GM12878 (cell line): Measurements from ENCODE around the gene SMCO1. TPM values are rescaled to one million over a fixed set of nuclear protein-coding genes. Genes with fewer than 3 reads are reported as not detected.
A peak's percentile ranks its signal among the peaks of the same experiment; 100 is the strongest.

ENCODE experiments used
- BCL11A ChIP-seq: IDR thresholded peaks from 2 replicates; pipeline ENCODE4 v1.6.1; 2011; ENCODE audit warnings: low read depth, low read length
- CBX3 ChIP-seq: fragments of 200-600 bp; sonication (generic); IDR thresholded peaks from 2 replicates; pipeline ENCODE4 v1.6.1; 2016; ENCODE audit warnings: low read depth, borderline replicate concordance
- E4F1 ChIP-seq: fragments of 450-650 bp; IDR thresholded peaks from 2 replicates; pipeline ENCODE4 v1.6.1; 2018; ENCODE audit warnings: borderline replicate concordance, mild to moderate bottlenecking; ENCODE audit not compliant: partially characterized antibody
- ESRRA ChIP-seq: IDR thresholded peaks from 2 replicates; pipeline ENCODE4 v1.6.1; 2012; ENCODE audit warnings: mild to moderate bottlenecking, low read length, improper control_type of control experiment
- ETV6 ChIP-seq, 2 experiments: fragments of 450-650 bp in 1 of 2; IDR thresholded peaks in 1 of 2; conservative IDR thresholded peaks in 1 of 2; 2 replicates each; pipeline ENCODE4 v1.6.1; 2014; ENCODE audit warnings: antibody characterized with exemption in 1 of 2, borderline replicate concordance in 1 of 2, low read depth in 1 of 2, mild to moderate bottlenecking in 1 of 2, moderate library complexity in 1 of 2
- FOS ChIP-seq: IDR thresholded peaks from 3 replicates; pipeline ENCODE4 v1.6.1; 2011; ENCODE audit warnings: borderline replicate concordance; ENCODE audit not compliant: insufficient read length; ENCODE audit errors: extremely low read depth
- GABPA ChIP-seq: IDR thresholded peaks from 2 replicates; pipeline ENCODE4 v1.6.1; 2014; ENCODE audit warnings: antibody characterized with exemption, low read depth, mild to moderate bottlenecking, inconsistent platforms
- HCFC1 ChIP-seq: fragments of 150-350 bp; IDR thresholded peaks from 2 replicates; pipeline ENCODE4 v1.6.1; 2014; ENCODE audit warnings: low read length
- HDGF ChIP-seq: fragments of 450-650 bp; IDR thresholded peaks from 2 replicates; pipeline ENCODE4 v1.6.1; 2016; ENCODE audit warnings: antibody characterized with exemption
- HSF1 ChIP-seq: fragments of 150-350 bp; IDR thresholded peaks from 2 replicates; pipeline ENCODE4 v1.6.1; 2014; ENCODE audit warnings: mild to moderate bottlenecking, low read depth, low read length
- IRF3 ChIP-seq: fragments of 450-650 bp; IDR thresholded peaks from 2 replicates; pipeline ENCODE4 v1.6.1; 2014; ENCODE audit warnings: mild to moderate bottlenecking
- MEF2A ChIP-seq: IDR thresholded peaks from 2 replicates; pipeline ENCODE4 v1.6.1; 2011; ENCODE audit warnings: low read depth, mild to moderate bottlenecking, low read length, moderate library complexity; ENCODE audit not compliant: insufficient read depth
- MLLT1 ChIP-seq: fragments of 450-650 bp; IDR thresholded peaks from 2 replicates; pipeline ENCODE4 v1.6.1; 2016; ENCODE audit warnings: mild to moderate bottlenecking
- MTA2 ChIP-seq: fragments of 450-650 bp; IDR thresholded peaks from 2 replicates; pipeline ENCODE4 v1.6.1; 2016; ENCODE audit warnings: low read depth, mild to moderate bottlenecking, moderate library complexity
- MTA3 ChIP-seq: IDR thresholded peaks from 2 replicates; pipeline ENCODE4 v1.6.1; 2012; ENCODE audit warnings: low read length, inconsistent platforms, borderline replicate concordance
- MYB ChIP-seq: fragments of 150-350 bp; IDR thresholded peaks from 2 replicates; pipeline ENCODE4 v1.6.1; 2014; ENCODE audit warnings: mild to moderate bottlenecking, low read depth, low read length, borderline replicate concordance
- MYC ChIP-seq: IDR thresholded peaks from 2 replicates; pipeline ENCODE4 v1.6.1; 2011; ENCODE audit warnings: mild to moderate bottlenecking, low read length, moderate library complexity, inconsistent platforms; ENCODE audit not compliant: insufficient read depth, insufficient replicate concordance, insufficient read length, severe bottlenecking
- NR2C1 ChIP-seq: fragments of 450-650 bp; IDR thresholded peaks from 2 replicates; pipeline ENCODE4 v1.6.1; 2017; ENCODE audit warnings: antibody characterized with exemption, mild to moderate bottlenecking, moderate library complexity
- POLR2AphosphoS5 ChIP-seq: IDR thresholded peaks from 2 replicates; pipeline ENCODE4 v1.6.1; 2011; ENCODE audit warnings: mild to moderate bottlenecking, low read length, inconsistent platforms
- SMARCA5 ChIP-seq: fragments of 450-650 bp; IDR thresholded peaks from 2 replicates; pipeline ENCODE4 v1.6.1; 2017; ENCODE audit warnings: mild to moderate bottlenecking
- SMC3 ChIP-seq: IDR thresholded peaks from 2 replicates; pipeline ENCODE4 v1.6.1; 2011; ENCODE audit warnings: low read length, improper control_type of control experiment, borderline replicate concordance
- SUPT20H ChIP-seq: IDR thresholded peaks from 2 replicates; pipeline ENCODE4 v1.6.1; 2011; ENCODE audit warnings: low read depth, mild to moderate bottlenecking, low read length, moderate library complexity, borderline replicate concordance; ENCODE audit not compliant: control insufficient read depth
- TAF1 ChIP-seq: IDR thresholded peaks from 2 replicates; pipeline ENCODE4 v1.6.1; 2011; ENCODE audit warnings: mild to moderate bottlenecking, low read depth, low read length, borderline replicate concordance
- ZNF384 ChIP-seq: IDR thresholded peaks from 2 replicates; pipeline ENCODE4 v1.6.1; 2012; ENCODE audit warnings: low read depth, mild to moderate bottlenecking, low read length, improper control_type of control experiment, borderline replicate concordance
- ZNF622 ChIP-seq: fragments of 450-650 bp; IDR thresholded peaks from 2 replicates; pipeline ENCODE4 v1.6.1; 2017; ENCODE audit warnings: mild to moderate bottlenecking, inconsistent platforms
- ZZZ3 ChIP-seq: IDR thresholded peaks from 2 replicates; pipeline ENCODE4 v1.6.1; 2011; ENCODE audit warnings: low read depth; ENCODE audit not compliant: control insufficient read depth, insufficient read length
- polyA plus RNA-seq, 11 experiments: library from polyadenylated mRNA; depleted of rRNA in 4 of 11; unstranded in 6 of 11; stranded (reverse) in 5 of 11; fragments of >200 nt; fragmentation: Nextera tagmentation in 4 of 11; fragmentation: Illumina TruSeq in 1 of 11; extraction: Ambion mirVana in 4 of 11; extraction: Trizol in 1 of 11; gene quantifications; 1 replicate in 1 of 11; 2 replicates in 10 of 11; pipeline versions ENCODE4 v1.2.1 to v1.2.3, GENCODE V29; 2011 to 2016; ENCODE audit warnings: inconsistent platforms in 2 of 11, missing spikeins in 2 of 11, low read depth in 1 of 11
- total RNA-seq, 4 experiments: library from RNA; depleted of rRNA in 3 of 4; stranded (reverse); fragments of >200 nt in 3 of 4; fragmentation: Illumina TruSeq in 1 of 4; extraction: Trizol in 1 of 4; gene quantifications; 2 replicates each; pipeline versions ENCODE4 v1.2.1 to v1.2.3, GENCODE V29; 2013 to 2021

Gene SMCO1
- total and polyA plus RNA-seq, 10 of the 15 experiments (the other 5 are each of a cell fraction or from before 2014, with no cell fraction given) = 0.05 TPM; not detected in 9

- TF ChIP-seq ETV6 (conservative IDR thresholded peaks at IDR 0.05 in 1 of 2, IDR thresholded peaks at IDR 0.05 in 1 of 2; ENCODE audit: borderline replicate concordance in 1 of 2, low read depth in 1 of 2) (peak in 1 of 2 experiments; percentile 41; a peak in 1 of 4 replicates), GABPA (no peak), SMARCA5 (peak; percentile 72; the same call in 1 of the 2 replicates), MLLT1 (no peak), ZNF384 (no peak), MTA2 (no peak), HCFC1 (no peak), ESRRA (no peak), BCL11A (no peak), ZZZ3 (no peak), NR2C1 (no peak), E4F1 (no peak), ZNF622 (no peak), IRF3 (no peak), CBX3 (no peak), MTA3 (no peak), MYB (no peak), HSF1 (no peak), MYC (no peak), TAF1 (peak; percentile 77), POLR2AphosphoS5 (peak; percentile 58), MEF2A (peak; percentile 62; the same call in 1 of the 2 replicates), SUPT20H (no peak), HDGF (no peak), FOS (no peak), SMC3 (no peak; the same call in 1 of the 2 replicates)
These were observed 13.6 kb upstream of the SMCO1 start (continued) for GRCh38 chr3:196528639-196529233.
